GM18858 (cell line): Measurements from ENCODE around the gene IRF1.

Source experiments
- ATAC-seq: cut with Tn5 transposase; IDR thresholded peaks from one replicate; pipeline ENCODE4 v1.9.1; 2021; ENCODE audit not compliant: unreplicated experiment

Gene IRF1

DNA sequence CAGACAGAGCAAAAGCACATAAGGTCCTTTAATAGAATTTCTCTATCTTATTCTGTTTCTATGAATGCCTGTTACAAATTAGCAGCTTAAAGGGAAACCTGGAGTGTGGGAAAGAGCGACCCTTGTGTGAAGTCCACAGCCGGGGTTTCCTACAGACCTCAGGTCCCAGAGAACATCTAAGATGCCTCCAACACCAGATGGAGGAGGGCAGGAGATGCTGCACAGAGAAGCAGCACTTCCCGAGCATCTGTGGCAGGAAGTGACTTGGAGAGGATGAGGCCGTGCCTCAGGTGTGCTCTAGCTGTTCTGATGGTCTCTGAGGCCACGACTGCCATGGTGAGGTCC lies 26.8 kb downstream of the IRF1 start:
- no peak for ATAC-seq

DNA sequence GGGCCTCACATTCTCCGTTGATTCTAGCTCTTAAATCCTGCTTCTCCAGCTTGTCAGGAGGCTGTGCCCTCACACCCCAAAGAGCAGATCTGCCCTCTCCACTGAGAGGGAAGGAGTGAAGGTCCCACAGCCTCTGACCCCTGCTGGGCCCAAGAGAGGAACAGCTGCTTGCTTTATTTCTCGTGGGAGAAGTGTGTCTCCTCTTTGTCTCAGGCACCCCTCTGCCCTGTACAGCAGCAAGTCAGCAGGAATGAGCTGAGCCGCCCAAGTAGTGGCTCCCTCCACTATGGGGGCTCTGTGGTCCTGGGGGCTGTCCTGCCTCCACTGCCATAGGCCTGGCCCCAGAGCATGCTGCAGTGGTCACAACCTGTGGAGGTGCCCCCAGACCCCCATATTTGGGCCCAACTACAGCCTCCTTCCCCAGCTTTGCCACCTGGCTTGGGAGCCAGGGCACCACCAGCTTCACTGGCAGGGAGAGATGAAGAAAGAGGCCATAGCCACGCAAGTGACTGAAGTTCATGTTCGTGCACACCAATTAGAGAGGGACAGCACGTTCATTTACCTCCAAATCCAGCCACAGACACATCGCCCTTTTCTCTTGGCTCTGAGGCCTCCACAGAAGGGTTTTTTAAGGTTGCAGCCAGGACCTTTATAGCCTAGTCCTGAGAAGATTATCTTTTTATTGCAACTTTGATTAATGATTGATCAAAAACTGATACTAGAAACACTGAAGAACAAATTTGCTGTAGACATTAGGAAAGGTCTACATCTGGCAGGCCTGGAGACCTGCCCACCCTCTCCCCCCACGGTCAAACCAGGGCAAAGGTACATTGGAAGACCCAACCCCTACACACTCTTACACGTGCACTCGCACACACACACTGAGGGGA lies 27.5 kb downstream of the IRF1 start:
- ATAC-seq: no peak

DNA sequence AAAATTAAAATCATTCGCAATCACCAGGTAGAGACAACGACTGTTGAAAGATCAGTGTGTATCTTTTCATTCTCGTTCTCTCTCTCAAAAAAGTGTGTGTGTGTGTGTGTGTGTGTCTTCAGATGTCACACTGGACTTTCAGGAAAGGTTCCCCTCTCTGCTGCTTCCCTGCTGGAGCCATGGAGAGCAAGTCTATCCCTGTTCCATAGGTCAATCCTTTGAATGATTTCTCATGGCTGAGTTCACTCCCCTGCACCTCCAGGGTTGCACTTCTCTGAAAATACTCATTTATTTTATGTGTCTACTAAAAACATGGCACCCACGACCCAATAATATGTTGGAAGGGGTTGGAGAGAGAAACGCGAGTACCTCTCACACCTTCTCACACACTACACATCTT lies 28.2 kb downstream of the IRF1 start:
- ATAC-seq: no peak

DNA sequence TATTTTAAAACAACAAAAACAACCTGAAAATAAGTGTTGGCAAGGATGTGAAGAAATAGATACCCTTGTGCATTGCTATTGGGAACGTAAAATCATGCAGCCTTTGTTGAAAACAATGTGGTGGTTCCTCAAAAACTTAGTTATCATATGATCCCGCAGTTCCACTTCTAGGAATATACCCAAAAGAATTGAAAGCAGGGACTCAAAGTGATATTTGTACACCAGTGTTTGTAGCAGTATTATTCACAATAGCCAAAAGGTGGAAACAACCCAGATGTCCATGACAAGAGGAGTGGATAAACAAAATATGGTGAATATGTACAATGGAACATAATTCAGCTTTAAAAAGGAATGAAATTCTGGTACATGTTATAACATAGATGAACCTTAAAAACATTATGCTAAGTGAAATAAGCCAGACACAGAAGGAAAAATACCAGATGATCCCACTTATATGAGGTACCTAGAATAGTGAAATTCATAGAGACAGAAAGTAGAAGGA lies 29.0 kb downstream of the IRF1 start:
- ATAC-seq: no peak

DNA sequence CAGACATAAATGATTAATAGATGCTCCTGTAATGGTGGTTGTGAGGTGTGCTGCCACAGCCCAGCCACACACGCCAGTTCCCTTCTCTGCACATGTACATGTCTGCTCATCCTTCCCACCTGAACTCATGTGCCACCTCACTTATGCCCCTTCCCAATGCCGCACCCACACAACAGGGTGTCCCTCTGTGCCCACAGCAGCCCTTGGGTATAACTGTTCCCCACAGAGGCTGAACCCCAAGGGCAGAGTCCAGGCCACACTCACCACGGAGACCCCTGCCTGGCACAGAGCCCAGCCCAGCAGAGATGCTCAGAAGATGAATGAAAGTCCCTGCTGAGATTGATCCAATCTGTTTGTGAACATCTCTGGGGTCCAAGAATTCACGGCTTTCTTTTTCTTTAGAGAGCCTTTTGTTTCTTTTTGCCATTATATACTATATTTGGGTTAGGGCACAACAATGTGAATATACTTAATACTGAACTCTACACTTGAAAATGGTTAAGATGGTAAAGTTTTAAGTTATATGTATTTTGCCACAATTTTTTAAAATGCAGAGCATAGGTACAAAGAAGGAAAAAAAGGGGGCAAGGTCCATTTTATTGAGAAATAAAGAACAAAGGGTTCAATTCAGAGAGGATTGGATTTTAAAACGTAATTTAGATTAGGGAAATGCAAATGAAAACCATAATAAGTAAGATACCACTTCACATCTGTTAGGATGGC lies 29.6 kb downstream of the IRF1 start:
- no peak for ATAC-seq

DNA sequence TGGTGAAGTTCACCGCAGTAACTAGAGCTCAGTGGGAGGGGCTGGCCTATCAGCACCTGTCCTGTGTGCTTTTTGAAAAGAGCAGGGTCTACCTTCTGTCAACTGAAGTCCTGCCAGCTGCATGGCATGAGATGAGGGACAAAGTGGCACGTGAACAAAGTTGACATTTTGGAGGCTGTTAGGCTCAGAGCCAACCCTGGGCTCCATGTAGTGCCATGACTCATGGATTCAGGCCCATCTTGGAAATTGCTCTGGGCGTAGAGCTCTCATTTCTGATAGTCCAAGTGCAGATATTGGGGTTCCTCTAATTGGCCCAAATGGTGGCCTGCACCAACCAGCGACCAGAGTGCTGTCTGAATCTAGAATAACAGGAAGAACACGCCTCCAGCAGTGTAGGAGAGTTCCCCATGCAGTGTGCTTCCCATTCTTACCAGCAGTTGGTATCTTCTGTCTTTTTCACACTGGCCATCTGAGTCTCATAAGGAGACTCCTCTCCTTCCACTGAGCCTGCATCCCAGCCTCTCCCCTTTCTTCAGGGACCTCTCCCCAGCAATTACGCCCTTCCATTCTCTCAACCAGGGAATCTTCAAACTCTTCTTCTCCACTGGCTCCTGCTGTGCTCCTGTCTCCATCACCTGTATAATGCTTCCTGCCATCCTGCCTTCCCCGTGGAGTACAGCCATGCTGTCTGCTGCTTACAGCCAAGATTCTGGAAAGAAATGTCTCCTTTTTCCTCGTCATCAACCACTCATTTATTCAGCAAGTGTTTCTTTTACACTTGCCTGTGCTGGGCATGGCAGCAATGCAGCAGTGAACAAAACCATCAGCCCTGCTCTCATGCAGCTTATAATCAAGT lies 30.4 kb downstream of the IRF1 start:
- ATAC-seq: no peak

DNA sequence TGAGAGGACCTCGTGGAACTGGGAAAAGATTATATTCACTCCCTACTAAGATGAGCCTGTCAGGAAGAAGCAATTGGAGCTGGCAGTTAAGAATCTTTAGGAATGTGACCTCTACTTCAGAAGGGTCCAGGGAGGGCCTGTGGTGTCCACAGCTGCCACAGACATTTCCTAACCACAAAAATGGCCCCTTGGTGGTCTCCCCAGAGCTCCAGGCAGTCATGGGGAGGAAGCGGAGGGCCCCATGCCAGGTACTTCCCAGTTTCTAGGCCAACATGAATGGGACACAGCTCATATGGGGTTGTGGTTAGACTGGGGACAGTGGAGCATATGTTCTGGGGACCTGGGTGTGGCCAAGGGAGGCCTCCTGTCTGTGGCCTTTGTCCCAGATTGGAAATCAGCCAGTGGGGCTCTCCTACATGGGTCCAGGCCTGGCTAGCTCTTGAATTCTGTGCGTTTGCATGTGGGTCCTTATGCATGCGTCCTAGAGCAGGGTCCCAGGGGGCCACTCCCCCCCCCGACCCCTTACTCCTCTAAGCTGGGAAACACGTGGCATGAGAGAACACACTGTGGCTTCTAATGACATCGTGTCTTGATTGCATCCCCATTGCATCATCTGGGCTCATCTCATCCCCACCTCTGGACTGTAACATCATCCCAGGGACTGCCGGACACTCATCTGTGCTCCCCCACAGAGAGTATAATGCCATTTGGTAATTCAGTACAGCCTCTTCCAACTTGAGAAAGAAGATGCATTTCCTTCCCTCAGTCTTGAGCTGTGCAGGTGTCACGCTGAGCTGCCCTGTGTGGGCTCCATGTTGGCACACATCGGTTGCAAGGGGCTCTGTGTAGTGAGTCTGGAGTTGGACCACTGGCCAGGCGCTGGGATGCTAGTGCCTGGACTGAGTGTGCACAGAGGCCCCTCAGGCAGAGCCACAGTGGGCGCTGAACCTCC lies 31.3 kb downstream of the IRF1 start:
- no peak for ATAC-seq

DNA sequence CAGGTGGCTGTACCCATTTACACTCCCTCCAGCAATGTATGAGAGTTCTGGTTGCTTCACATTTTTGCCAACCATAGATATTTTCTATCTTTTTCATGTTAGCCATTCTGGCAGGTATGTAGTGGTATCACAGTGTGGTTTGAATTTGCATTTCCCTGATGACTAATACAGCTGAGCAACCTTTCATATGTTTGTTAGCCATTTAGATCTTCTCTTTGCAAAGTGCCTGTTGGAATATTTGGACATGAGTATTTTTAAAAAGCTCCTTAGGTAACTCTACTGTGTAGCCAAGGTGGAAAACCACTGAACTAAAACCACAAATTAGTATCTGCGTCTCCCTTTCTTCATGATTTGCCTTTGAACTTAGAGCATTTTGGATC lies 31.9 kb downstream of the IRF1 start:
- ATAC-seq: peak; percentile 36

DNA sequence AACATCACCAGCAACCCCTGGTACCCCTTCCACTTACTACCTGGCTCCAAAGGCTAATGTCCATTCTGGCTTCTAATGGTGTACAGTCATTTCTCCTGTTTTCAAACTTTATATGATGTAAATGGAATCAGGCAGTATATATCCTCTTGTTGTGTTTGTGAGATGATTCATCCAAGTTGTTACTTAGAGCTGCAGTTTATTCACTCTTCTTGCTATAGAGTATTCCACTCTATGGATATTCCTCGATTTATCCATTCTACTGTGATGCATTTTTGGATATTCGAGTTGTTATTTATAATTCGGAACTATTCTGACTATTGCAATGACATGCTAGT lies 32.4 kb downstream of the IRF1 start:
- ATAC-seq: no peak

DNA sequence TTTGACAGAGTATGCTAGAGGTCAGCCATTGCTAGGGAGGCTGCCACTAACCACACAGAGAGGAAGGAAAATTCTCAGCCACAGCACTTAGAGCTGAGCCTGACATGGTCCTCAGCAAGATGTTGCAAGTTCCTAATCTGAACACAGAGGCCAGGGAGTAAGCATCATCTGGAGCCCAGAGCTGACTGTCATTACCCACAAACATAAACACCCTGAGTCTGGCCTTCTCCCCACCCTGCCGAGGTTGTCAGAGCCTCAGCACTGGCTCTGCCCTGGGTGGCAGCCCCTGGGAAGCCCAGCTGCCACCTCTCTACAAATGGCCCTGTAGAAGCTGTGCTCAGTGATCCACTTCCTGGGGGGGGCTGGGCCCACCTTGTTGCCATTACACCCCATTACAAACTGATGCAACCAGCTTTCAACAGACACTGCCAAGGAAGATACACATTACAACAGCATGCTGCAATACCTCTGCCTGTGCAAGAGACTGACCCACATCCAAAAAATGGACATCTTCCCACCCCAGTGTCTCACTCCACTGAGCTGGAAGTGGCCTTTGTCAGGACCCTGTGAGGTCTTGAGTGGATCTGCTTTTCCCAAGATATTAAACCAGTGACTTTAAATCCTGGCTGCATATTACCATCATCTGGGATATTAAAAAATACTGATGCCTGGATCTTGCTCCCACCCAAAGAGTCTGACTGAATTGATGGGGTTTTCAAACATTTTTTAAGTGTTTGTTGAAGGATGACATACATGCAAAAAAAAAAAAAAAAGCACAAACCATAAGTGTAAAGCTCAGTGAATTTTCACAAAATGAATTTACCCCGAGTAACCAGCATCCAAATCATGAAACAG lies 33.0 kb downstream of the IRF1 start:
- no peak for ATAC-seq

DNA sequence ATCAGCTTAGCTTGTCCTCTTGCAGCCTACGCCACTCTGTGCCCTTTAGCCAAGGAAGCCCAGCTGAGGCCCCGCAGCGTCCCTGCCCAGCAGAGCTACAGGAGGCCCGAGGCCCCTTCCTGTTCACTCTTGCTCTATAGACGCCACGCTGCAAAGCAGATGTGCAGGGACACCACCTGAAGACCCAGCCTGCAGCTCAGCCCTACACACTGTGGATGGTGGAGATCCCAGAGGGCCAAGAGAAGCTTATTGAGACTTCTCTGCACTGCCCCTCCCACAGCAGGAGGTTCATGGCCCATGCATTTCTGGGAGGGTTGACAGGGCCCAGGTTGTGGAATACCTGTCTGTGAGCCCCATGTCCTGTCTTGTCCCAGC lies 33.6 kb downstream of the IRF1 start:
- peak; percentile 7 for ATAC-seq

DNA sequence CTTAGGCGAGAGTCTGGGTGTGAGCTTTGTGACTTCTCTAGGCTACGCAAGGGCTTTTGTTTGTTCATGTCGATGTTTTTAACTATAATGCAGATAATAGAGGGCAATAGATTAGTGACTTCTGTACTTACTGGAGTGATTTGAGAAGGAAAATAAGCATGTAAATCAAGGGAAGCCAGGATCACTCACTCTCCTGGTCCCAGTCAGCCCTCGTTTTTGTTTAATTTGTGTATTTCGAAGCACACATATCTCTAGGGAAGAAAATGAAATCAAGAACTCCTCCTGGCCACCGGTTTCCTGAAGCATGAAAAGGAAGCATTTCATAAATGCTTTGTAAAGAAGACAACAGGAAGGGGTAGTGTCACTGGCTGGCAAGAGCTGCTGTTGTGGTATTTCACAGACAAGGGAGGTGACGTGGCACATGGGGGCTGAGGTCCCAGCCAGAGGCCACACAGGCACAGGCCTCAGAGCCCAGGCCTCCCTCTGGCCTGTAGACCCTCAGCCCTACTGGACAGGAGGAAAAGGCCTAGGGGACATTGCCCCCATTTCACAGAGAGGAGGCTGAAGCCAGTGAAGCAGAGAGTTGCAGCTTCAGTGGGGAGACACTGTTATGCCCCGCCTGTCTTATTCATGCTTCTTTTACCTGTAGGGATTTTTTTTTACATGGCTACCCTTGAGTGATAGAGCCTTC lies 34.1 kb downstream of the IRF1 start:
- ATAC-seq: peak; percentile 42

DNA sequence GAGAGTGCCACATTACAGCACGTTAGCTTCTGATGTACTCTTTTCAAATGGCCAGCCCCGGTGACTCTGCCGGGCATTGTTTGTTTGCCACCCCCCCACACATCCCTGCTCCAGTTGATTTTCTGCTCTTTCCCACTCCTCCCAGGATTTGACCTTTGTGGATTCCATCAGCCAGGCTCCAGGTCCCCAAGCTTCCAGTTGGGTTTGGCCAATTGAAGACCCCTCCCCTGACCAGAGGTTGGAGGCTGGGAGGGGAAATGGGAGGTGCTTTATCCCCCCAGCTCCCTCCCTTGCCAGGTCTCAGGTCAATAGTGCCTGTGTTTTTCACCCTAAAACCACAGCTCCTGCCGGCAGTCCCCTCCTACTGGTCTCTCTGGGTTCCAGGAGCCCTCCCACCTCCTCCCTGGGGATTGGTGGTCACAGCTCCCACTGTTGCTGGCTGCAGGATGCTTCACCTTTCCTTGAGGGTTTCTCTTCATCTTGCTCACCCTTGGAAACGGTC lies 34.9 kb downstream of the IRF1 start:
- ATAC-seq: no peak

DNA sequence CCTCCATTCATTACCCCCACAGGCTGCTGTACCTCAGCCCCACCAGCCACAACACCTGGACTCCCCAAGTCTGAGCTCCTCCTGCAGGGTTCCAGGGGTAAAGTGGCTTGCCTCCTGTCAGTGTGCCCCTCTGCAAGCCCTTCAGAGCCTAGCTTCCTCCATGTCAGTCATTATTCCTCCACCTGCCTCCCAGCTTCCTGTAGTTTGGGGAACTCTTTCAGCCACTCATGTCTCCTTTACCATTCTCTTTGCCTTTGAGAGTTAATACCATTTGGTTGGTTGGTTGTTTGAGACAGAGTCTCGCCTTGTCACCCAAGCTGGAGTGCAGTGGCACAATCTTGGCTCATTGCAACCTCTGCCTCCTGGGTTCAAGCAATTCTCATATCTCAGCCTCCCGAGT lies 36.2 kb downstream of the IRF1 start:
- ATAC-seq: no peak

DNA sequence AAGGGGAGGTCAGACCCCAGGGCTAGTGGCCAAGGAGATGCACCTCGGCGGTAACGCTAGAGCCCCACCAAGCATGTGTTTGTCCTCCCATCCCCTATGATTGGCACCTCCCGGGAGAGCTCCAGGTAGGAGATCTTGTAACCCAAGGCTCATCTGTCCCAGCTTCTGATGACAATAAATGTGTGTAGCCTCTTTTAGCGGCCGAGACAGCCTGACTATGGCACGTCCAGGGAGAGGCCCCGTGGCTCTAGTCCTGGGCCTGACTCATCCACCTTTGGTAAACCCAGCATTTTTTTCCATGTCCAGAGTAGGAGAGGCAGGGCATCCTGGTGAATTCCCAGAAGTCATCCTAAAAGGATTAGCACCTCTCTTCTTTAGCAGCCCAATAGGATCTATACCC lies 39.2 kb downstream of the IRF1 start:
- ATAC-seq: no peak

DNA sequence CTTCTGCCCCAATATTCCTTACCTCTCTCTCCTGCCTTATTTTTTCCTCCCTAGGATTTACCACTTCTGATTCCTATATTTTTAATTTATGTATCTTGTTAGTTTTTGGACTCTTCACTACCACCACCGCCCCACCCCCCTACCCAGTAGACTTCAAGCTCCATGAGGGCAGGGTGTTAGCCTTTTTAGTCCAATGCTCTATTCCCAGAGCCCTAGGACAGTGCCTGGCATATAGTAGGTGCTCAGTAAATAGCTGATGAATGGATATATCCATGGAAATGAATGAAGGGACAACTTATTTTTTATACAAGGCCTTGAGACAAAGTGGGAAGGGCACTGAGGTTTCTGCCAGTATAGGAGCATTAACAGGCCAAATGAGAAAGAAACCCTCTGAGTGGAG lies 41.5 kb downstream of the IRF1 start:
- ATAC-seq: no peak

DNA sequence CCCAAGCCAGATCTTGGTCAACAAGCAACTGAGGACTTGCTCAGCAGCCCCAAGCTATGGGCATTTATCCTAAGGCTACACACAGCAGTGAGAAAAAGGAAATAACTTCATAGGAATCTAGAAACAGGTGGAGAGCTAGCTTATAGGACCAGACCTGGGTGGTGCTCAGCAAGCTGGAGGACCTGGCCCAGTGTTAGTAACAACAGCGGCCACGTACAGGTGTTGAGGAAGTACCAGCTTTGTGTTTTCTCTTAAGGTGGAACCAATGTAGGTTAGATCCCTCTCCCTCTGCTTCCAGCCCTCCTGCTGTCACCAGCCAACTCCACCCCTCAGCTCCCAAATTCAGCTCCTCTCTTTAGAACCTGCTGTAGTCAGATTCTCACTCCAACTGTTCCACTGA lies 43.4 kb downstream of the IRF1 start:
- no peak for ATAC-seq

DNA sequence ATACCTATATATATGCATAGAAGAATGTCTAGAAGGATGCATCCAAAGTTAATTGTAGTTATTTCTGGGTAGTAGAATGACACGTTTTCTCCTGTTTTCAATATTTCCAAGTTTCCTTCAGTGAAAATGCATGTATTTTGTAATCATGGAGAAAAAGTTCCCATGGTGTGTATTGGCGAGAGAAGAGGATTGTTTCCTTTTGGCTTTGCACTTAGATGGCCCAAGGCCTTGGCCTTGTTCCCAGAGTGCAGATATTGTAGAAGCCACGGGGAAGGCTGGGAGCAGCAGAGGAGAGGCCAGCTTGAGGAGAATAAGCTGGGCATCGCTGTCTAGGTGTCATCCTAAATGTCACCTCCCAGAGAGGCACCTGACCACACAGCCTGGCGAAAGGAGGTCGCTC lies 44.0 kb downstream of the IRF1 start:
- no peak for ATAC-seq

DNA sequence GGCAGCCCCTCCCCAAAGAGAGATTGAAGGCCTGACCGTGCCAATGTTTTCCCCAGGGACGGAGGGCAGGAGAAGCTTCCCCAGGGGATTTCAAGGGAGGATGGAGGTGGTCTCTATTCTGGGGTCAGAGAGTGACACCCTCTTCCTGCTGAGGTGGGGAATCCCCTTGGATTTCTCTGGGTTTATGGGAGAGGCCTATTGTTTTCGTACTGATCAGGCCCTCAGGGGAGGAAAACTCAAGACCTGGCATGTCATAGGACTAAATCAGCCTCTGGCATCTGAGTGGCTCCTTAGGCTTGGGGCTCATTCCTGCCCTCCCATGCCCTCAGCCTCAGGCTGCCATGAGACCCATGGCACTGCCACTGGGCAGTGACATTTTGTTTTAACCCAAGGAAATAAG lies 44.6 kb downstream of the IRF1 start:
- ATAC-seq: no peak
